ENCODE data around the gene NECTIN4. TPM values are rescaled to one million over a fixed set of nuclear protein-coding genes. Genes with fewer than 3 reads are reported as not detected.

The NECTIN4 gene
- total RNA-seq, 2 donors from 2014 or later: 3.0 to 6.1 TPM

DNA sequence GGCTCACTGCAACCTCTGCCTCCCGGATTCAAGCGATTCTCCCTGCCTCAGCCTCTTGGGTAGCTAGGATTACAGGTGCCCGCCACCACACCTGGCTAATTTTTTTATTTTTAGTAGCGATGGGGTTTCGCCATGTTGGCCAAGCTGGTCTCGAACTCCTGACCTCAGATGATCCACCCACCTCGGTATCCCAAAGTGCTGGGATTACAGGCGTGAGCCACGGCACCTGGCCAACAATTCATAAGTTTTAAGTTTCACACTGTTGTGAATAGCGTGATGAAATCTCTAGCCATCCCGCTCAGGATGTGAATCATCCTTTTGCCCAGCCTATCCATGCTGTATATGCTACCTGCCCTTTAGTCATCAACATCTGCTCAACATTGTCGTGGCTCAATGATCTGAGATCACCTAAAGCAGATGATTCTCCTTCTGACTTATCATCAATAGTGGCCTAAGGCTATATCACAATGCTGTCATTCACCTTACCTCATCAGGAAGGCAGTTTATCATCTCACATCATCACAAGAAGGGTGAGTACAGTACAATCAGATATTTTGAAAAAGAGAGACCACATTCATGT is 25.9 kb upstream of the NECTIN4 start:
- intact Hi-C loops (cut with DNase I, micrococcal nuclease): no loop called here
- DNase-seq (no peak), ATAC-seq (no peak)

DNA sequence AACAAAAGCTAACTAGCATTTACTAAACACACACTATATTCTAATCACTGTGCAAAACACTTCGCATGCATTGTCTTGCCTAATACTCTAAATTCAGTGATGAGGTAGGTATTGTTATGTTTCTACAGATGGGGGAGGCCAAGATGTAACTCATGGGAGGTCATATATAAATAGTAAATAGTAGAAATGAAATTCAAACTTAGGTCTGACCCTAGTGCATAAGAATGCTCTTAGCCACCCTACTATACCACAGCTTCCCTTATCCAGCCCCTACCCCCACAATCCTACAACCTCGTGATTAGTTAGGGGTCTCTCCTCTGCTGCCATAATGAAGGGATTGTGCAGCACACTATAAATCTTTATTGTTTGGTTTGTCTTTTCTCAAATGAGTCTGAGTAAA is 25.2 kb upstream of the NECTIN4 start:
- no peak for ATAC-seq
- no peak for DNase-seq
- intact Hi-C loops (cut with DNase I, micrococcal nuclease): no loop called here

DNA sequence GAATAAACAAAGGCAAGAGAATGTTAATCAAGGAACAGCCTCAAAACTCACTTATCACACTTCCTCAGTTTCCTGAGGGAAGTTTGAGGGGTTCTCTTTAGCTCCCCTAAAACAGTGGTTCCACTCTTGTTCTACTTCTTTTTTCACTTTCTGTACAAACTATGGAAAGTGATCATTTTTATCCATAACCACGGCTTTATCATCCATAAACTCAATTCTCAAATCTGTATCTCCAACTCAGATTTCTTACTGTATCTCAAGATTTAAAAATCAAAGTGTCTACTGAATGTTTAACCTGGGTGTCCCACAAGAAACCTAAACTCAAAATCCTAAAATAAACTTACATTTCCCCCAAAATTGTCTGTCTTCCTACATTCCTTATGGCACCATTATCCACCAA is 24.6 kb upstream of the NECTIN4 start:
- intact Hi-C loops (cut with DNase I, micrococcal nuclease): no loop called here
- ATAC-seq (no peak), DNase-seq (no peak)

DNA sequence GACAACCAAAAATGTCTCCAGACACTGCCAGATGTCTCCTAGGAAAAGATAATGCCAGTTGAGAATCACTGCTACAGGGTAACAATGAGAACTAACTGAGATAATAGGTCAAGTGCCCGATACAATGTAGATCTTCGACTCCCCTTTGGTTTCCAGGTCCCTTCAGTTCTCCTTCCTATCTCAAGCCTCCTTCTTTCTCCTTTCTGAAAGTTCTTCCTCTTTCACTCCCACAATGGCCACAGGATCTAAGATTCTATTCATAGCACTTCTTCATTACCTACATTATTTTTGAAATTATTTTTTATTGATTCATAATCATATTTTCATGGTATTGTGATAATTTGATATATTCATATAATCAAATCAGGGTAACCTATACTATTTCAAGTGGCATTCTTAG is 22.2 kb upstream of the NECTIN4 start:
- intact Hi-C loops (cut with DNase I, micrococcal nuclease): no loop called here
- ATAC-seq: no peak
- no peak for DNase-seq

DNA sequence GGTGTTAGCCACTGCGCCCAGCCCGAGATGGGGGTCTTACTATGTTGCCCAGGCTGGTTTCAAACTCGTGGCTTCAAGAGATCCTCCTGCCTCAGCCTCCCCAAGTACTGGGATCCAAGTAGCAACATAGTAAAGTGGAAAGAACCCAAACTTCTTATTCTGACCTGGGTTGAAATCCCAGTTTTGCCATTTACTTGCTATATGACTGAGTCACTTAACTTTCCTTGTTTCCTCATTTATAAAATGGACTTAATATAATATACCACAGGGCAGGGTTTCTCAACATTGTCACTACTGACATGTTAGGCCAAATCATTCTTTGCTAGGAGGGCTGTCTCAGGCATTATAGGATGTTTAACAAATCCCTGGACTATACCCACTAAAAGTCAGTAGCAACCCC is 21.8 kb upstream of the NECTIN4 start:
- ATAC-seq (no peak), DNase-seq (no peak)
- intact Hi-C loops (cut with DNase I, micrococcal nuclease): no loop called here

DNA sequence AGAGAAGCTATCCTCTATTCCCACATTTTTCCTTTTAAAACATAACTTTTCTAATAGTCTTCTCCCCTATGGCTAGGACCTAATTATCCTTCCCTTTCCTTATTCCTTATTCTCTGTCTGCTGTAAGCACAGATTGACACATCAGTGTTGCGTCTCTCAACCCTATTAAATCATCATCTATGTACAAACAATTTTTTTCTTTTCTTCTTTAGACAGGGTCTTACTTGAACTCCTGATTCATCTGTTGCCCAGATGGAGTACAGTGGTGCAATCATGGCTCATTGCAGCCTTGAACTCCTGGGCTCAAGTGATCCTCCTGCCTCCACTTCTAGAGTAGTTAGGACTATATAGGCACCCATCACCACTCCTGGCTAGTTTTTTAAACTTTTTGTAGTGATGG is 17.1 kb upstream of the NECTIN4 start:
- ATAC-seq: no peak
- intact Hi-C loops (cut with DNase I, micrococcal nuclease): no loop called here
- DNase-seq: no peak

DNA sequence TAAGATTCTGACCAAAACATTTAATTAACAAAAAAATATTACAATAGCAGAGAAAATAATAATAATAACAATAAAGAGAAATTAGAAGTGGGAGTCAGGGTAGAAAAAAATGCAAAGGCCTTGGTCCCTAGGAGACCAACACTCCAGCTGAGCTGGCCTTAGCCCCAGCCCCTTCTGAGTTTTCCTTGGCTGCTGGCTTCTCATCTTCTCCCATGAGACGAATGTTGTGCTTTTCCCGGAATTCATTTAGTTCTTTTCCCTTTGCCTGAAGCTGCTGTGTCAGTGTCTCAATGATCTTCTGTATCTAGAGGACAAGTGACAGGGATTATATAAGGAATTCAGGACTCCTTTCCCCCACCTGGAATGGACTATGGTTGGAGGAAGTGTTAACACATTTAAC is 11.2 kb upstream of the NECTIN4 start:
- no peak for DNase-seq
- no peak for ATAC-seq
- intact Hi-C loops (cut with DNase I, micrococcal nuclease): no loop called here

DNA sequence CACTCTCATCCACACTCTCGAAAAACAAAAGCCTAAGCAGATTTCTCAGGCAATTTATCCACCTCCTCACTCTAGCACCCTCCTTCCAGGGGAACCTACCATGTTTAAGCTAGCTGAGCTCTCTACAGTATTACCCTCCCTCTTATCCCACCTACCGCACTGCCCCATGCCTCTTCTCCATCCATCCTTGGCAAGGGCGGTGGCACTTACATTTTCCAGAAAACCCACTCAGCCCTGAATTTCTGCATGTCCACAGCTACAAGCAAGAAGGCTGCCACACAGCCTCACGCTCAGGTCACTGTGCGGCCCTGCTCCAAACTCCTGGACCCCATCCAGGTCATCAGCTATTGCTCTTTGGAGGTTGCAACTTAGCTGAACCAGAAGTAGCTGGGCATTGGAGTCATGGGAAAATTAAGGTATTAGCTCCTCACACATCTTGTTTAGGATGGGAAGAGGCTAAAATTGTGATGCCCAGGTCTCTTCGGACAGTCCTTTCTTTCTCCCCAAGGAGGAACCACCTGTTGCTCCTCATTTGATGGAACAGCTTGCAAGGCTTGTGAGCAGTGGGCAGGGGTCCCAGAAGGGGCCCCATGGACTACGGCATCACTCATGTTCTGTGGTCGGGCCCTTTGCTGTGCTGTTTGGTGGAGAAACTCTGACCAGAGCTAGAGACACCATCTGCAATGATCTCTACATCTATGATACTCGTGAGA is 9.9 kb upstream of the NECTIN4 start:
- intact Hi-C loops (cut with DNase I, micrococcal nuclease): no loop called here
- no peak for ATAC-seq
- DNase-seq: peak in 1 of 2 donors; percentile 22

DNA sequence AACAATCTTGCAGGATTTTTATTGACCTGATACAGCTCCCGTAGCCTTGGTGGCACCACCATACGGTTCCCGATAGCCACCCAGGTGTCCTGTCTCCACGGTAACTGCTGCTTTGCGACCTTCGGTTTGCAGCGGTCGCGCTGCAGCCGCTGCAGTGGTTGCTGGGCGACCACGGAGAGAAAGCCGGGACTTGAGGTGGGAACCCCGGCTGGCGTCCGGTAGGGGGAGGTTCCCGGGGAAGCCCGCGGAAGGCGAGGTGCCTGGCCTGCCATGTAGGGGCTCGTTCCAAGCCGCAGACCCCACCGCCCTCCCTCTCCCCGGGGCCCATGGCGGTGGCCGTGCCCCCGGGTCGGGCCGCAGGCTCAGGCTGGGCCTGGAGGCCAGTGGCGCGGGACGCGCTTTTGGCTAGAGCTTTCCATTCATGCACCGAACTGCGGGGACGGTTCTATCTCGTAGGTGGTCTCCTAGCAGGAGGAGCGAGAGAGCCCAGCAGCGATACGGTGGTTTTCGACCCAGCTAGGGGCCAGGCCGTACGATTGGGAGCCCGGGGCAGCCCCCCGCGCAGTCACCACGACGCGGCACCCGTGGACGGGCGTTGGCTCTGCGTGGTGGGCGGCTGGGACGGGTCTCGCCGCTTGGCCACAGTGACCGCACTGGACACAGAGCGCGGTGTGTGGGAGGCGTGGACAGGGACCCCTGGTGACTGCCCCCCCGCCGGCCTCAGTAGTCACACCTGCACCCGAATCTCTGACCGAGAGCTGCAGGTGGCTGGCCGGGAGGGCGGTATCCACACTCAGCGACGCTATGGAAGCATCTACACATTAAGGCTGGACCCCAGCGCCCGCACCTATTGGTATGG is 9.1 kb upstream of the NECTIN4 start, which contains the start of gene KLHDC9:
Gene KLHDC9, plus strand, starts transcription at position 152 of the 859 bp plus-strand sequence. Its CDS starts 175 bp downstream, at position 327.
- intact Hi-C loops (cut with DNase I, micrococcal nuclease): no loop called here
- ATAC-seq (peak; percentile 96), DNase-seq (peak; percentile 89 to 95)

DNA sequence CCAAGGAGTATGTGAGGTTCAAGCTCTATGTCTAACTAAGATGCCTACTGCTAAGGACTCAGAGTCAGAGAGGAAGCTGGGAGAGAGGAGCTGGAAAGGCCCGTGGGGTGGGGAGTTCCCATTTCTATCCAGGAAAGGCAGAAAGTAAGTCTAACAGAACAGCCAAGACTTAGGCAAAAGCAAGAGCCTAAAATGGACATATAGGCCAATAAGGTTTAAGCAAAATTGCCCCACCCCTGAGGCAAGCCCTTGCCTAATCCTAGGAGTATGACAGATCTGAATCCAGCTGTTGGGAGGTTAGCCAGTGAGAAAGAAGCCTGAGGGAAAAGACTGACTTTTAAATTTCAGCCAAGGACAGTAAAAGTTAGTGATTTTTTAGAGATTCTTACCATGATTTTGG is 7.2 kb upstream of the NECTIN4 start:
- DNase-seq (peak in 1 of 2 donors; percentile 18), ATAC-seq (no peak)
- intact Hi-C loops (cut with DNase I, micrococcal nuclease): no loop called here

DNA sequence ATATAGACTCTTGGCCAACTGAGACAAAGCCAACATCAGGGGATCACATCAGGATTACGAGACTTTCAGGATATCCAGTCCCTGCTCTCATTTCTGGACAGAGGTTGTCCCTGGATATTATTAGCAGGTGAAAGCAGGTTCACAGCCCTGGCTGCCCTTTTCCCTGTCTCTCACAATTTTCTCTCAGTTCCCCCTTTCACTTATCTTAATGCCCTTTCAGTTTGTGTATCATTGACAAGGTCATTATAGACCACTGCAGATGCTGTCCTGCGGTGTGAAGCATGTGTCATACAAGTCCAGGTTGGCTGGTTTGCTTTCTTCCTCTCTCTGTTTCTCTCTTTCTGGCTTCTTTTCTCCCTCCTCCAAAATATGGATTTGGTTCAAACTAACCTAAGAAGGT is 6.7 kb upstream of the NECTIN4 start:
- intact Hi-C loops (cut with DNase I, micrococcal nuclease): no loop called here
- ATAC-seq: no peak

DNA sequence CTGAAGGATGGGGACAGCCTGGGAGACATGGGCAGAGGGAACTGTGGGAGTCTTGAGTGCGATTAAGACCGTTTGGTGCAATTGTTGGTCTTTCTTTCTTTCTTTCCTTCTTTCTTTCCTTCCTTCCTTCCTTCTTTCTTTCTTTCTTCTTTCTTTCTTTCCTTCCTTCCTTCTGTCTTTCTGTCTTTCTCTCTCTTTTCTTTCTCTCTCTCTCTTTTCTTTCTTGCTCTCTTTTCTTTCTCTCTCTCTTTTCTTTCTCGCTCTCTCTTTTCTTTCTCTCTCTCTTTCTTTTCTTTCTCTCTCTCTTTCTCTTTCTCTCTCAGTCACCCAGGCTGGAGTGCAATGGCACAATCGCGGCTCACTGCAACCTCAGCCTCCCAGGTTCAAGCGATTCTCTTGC is 5.9 kb upstream of the NECTIN4 start:
- DNase-seq (no peak), ATAC-seq (no peak)
- intact Hi-C loops (cut with DNase I, micrococcal nuclease): no loop called here

More for the DNA sequence above, 6.7 kb upstream of the NECTIN4 start:
- DNase-seq: no peak

DNA sequence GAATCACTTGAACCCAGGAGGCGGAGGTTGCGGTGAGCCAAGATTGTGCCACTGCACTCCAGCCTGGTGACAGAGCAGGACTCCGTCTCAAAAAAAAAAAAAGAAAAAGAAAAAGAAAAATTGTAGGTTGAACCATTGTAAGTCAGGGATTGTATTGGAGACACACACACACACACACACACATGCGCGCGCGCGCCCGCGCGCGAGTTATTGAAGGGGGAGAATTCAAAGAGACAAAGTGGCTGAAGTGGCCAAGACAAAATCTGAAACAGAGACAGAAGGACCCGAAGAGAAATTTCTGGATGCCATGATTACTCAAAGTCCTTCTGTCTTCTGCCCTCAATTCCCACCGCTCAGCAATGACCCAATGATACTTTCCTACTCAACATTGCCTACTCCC is 5.1 kb upstream of the NECTIN4 start:
- intact Hi-C loops (cut with DNase I, micrococcal nuclease): no loop called here
- ATAC-seq: no peak
- DNase-seq: no peak

DNA sequence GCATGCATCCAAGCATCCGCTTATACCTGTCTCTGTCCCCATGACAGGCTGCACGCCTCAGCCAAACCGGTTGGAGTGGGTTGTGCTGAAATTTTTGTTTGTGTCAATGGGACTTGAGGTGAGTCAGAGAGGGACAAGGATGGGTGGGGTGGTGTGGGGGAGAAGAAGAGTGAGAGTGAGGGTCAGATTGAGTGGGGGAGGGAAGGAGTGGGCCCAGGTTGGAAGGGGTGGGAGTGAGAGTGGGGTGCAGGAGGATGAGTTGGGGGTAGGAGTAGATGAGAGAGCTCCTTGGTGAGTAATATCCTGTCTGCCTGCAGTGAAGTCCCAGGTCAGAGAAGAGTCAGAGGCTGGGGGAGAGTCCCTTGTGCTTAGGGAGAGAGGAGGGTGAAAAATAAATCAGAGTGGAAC is 3.3 kb upstream of the NECTIN4 start:
- intact Hi-C loops (cut with DNase I, micrococcal nuclease): no loop called here
- DNase-seq (peak in 1 of 2 donors; percentile 19), ATAC-seq (no peak)

DNA sequence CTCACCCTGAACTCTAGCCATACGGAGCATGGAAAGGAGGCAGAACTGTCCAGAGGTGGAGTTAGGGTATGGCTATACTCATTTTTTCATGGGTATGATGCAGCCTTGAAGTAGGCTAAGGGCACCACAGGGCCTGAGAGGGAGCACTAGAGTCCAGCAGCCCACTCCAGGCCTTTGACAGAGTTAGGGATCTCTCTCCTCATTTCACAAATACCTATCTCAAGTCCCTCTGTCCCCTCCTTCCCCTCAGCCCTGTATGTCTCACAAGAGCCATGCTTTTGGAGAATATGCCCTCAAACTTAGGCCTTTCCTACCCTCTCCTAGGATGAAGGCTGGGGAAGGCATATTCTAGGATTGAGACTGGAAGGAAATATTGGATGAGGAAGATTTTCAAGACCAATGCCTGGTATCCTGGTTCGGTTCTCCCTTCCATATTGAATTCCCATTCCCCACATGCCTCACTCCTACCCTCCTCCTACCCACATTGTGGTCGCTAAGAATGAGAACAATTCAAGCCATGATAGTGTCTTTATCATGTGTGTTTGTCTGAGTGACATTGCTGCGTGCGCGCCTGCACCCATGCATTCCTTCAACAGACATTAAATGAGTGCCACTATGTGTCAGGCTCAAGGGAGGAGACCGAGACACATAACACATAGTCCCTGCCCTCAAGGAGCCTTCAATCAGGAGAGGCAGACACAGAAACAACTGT is 2.6 kb upstream of the NECTIN4 start:
- intact Hi-C loops (cut with DNase I, micrococcal nuclease): no loop called here
- DNase-seq (no peak), ATAC-seq (no peak)

DNA sequence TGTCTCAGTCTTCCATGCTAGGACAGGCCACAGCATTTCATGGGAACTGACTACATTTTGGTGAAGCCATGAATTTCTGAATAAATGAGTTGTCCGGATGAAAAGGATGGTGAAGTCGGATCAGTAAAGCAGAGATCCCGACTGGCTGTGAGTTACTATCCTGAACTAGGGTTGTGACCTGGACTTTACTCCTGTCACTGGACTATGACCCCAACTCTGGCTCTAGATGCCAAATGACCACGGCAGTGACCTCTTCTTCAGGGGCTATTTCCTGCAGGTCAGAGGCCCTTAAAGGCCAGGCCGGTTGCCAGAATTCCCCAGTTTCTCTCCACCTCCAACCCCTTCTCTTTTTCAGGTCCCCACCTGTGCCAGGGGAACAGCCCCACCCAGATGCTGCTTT is 1.7 kb upstream of the NECTIN4 start:
- ATAC-seq: no peak
- intact Hi-C loops (cut with DNase I, micrococcal nuclease): no loop called here
- peak in 1 of 2 donors; percentile 10 for DNase-seq

DNA sequence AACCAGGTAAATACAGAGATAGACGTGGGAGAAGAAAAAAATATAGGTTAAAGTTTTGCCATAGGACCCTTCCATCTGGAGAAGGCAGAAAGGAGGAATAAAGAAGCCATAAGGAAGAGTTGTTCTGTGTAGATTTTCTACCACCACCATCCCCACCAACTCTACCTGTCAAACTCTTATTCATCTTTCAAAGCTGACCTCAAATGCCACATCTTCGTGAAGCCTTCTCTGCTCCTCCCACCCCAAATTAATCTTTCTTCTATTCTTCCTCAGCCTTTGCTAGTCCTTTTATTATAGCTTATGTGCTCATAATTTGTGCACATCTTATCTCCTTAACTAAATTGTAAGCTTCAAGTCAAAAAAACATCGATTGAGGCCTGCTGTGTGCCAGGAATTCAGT is 1.3 kb upstream of the NECTIN4 start:
- no peak for DNase-seq
- ATAC-seq: no peak
- intact Hi-C loops (cut with DNase I, micrococcal nuclease): no loop called here

DNA sequence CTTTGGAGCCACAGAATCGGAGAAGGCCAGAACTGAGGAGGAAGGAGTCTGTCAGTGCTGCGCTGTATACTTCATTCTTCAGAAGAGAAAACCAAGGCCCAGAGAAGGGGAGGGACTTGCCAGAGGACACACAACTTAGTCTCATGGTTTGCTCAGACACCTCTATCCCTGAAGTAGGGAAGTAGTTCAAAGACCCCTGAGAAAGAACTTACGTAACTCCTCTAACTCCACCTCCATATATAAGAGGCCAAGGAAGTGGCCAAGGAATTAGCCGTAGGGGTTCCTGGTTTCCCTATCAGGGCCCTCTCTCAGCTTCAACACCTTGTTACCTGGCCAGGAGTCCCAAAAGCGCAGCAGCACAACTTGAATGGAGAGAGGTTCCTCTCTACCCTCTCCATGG is 580 bp upstream of the NECTIN4 start:
- intact Hi-C loops (cut with DNase I, micrococcal nuclease): no loop called here
- peak in 1 of 2 donors; percentile 5 for DNase-seq

DNA sequence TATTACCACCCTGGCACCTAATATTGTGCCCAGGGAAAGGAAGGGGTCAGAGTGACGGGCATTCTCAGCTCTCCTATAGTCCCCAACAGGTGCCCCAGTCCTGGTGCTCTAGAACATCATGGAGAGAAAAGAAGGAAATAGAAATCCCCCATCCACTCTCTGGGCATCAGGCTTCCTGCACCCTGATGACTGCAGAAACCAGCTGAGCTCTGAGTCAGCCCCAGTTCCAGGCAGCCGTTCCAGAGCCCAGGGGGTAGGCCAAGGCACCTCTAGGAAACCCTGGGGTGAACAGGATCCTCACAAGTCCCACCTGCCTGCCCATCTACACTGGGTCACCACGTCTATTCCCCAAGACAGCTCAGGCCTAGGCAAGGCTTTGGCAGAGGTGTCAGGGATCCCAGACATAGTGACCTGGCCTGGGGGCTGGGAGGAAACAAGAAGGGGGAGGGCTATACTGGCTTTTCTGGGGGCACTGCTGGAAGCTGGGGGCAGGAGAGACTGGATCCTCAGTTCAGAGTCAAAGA is 709 bp downstream of the NECTIN4 start:
- peak in 1 of 2 donors; percentile 27 for DNase-seq
- intact Hi-C loops (cut with DNase I, micrococcal nuclease): no loop called here
- ATAC-seq: peak; percentile 25

More for the DNA sequence above, 580 bp upstream of the NECTIN4 start:
- no peak for ATAC-seq
